ENCODE data around the gene CEACAM5. TPM values are rescaled to one million over a fixed set of nuclear protein-coding genes. Genes with fewer than 3 reads are reported as not detected.

Gene CEACAM5
- total RNA-seq, 4 donors from 2014 or later: 4.1 to 19.6 (median 14.0) TPM

- DNase-seq (ENCODE audit: low spot score in 2 of 2): no peak
- H3K4me1 ChIP-seq: no peaks in the 10 kb centered on the region
- no peak overlapping the region for H3K27ac ChIP-seq
- peaks cover 28% of the 10 kb centered on the region for H3K27me3 ChIP-seq
- H3K36me3 ChIP-seq: no peaks in the 10 kb centered on the region
- TF ChIP-seq POLR2A (IDR thresholded peaks at IDR 0.05): no peak
- no peak for TF ChIP-seq POLR2AphosphoS5 (IDR thresholded peaks at IDR 0.05)
- no peak for TF ChIP-seq CTCF (IDR thresholded peaks at IDR 0.05)
- TF ChIP-seq EP300 (IDR thresholded peaks at IDR 0.05): no peak
- WGBS: 95% methylated on average over 3 of the region's 3 CpGs
- H3K4me3 ChIP-seq: no peak overlapping the region
- H3K9me3 ChIP-seq: no peaks in the 10 kb centered on the region
Measured at GRCh38 chr19:41690801-41691065, 17.7 kb upstream of the CEACAM5 start.

DNA sequence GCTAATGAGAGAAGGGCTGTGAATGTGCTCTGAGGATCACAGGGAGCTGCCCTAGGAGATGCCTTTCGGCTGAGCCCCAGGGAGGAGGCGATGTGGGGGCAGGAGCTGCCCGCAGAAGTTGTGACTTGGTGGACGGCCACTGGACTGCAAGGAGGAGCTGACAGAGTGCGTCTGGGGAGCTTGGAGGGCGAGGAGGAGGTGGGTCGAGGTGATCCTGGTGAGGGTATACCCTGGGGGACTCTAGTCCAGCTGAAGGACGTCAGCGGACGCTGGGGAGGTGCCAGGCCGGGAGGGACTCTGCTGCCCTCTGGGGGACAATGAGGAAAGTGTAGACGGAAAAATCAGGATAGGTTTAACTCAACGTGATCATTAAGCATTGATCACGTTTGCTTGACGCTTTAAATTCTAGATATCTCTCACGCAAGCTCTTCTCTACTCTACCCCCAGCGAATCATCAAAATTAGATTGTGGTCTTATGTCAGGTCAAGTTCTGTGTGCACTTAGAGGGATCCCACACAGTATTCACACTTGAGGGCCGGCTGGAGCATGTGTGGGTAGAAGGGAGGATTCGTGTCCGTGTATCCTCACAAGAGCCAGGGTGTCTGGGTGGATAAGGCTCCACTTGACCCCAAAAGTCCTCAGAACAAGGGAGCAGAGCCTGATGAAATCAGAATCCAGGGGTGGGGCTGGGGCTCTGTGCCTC lies 17.0 kb upstream of the CEACAM5 start:
- WGBS: 27% methylated on average over 17 of the region's 20 CpGs
- no peaks in the 10 kb centered on the region for H3K36me3 ChIP-seq
- H3K4me1 ChIP-seq: no peaks in the 10 kb centered on the region
- H3K9me3 ChIP-seq: no peaks in the 10 kb centered on the region
- no peak for TF ChIP-seq POLR2A (IDR thresholded peaks at IDR 0.05)
- peak in 1 of 2 donors; percentile 28 for TF ChIP-seq CTCF (IDR thresholded peaks at IDR 0.05)
- DNase-seq (ENCODE audit: low spot score in 2 of 2): no peak
- no peak overlapping the region for H3K4me3 ChIP-seq
- H3K27me3 ChIP-seq: peaks cover 29% of the 10 kb centered on the region
- no peak overlapping the region for H3K27ac ChIP-seq

- WGBS: 86% methylated on average over 1 of the region's 1 CpG
- Histone ChIP-seq H3K27ac (no peak overlapping the region), H3K36me3 (no peaks in the 10 kb centered on the region), H3K4me1 (no peaks in the 10 kb centered on the region), H3K4me3 (no peak overlapping the region), H3K9me3 (no peaks in the 10 kb centered on the region), H3K27me3 (peaks cover 33% of the 10 kb centered on the region)
- DNase-seq (ENCODE audit: low spot score in 2 of 2): no peak
- TF ChIP-seq POLR2AphosphoS5 (IDR thresholded peaks at IDR 0.05): no peak
- no peak for TF ChIP-seq CTCF (IDR thresholded peaks at IDR 0.05)
- TF ChIP-seq POLR2A (IDR thresholded peaks at IDR 0.05): no peak
- TF ChIP-seq EP300 (IDR thresholded peaks at IDR 0.05): no peak
Measured at GRCh38 chr19:41694196-41694595, 14.2 kb upstream of the CEACAM5 start.

DNA sequence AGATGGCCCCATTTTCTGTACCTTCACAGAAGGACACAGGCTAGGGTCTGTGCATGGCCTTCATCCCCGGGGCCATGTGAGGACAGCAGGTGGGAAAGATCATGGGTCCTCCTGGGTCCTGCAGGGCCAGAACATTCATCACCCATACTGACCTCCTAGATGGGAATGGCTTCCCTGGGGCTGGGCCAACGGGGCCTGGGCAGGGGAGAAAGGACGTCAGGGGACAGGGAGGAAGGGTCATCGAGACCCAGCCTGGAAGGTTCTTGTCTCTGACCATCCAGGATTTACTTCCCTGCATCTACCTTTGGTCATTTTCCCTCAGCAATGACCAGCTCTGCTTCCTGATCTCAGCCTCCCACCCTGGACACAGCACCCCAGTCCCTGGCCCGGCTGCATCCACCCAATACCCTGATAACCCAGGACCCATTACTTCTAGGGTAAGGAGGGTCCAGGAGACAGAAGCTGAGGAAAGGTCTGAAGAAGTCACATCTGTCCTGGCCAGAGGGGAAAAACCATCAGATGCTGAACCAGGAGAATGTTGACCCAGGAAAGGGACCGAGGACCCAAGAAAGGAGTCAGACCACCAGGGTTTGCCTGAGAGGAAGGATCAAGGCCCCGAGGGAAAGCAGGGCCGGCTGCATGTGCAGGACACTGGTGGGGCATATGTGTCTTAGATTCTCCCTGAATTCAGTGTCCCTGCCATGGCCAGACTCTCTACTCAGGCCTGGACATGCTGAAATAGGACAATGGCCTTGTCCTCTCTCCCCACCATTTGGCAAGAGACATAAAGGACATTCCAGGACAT lies 13.4 kb upstream of the CEACAM5 start:
- TF ChIP-seq POLR2AphosphoS5 (IDR thresholded peaks at IDR 0.05) (no peak), EP300 (IDR thresholded peaks at IDR 0.05) (no peak), POLR2A (IDR thresholded peaks at IDR 0.05) (no peak), CTCF (IDR thresholded peaks at IDR 0.05) (no peak)
- WGBS: 82% methylated on average over 4 of the region's 8 CpGs
- H3K36me3 ChIP-seq: no peaks in the 10 kb centered on the region
- H3K9me3 ChIP-seq: no peaks in the 10 kb centered on the region
- H3K27me3 ChIP-seq: peaks cover 35% of the 10 kb centered on the region
- no peak overlapping the region for H3K27ac ChIP-seq
- H3K4me1 ChIP-seq: no peaks in the 10 kb centered on the region
- DNase-seq (ENCODE audit: low spot score in 2 of 2): no peak
- H3K4me3 ChIP-seq: no peak overlapping the region

DNA sequence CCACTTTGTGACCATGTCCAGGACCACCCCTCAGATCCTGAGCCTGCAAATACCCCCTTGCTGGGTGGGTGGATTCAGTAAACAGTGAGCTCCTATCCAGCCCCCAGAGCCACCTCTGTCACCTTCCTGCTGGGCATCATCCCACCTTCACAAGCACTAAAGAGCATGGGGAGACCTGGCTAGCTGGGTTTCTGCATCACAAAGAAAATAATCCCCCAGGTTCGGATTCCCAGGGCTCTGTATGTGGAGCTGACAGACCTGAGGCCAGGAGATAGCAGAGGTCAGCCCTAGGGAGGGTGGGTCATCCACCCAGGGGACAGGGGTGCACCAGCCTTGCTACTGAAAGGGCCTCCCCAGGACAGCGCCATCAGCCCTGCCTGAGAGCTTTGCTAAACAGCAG lies 12.7 kb upstream of the CEACAM5 start:
- TF ChIP-seq CTCF (IDR thresholded peaks at IDR 0.05): no peak
- no peak for TF ChIP-seq POLR2A (IDR thresholded peaks at IDR 0.05)
- no peak for TF ChIP-seq EP300 (IDR thresholded peaks at IDR 0.05)
- TF ChIP-seq POLR2AphosphoS5 (IDR thresholded peaks at IDR 0.05): no peak
- 100% methylated on average over 1 of the region's 2 CpGs for WGBS
- DNase-seq (ENCODE audit: low spot score in 2 of 2): no peak
- H3K4me3 ChIP-seq: no peak overlapping the region
- H3K9me3 ChIP-seq: no peaks in the 10 kb centered on the region
- H3K36me3 ChIP-seq: no peaks in the 10 kb centered on the region
- H3K27ac ChIP-seq: no peak overlapping the region
- peaks cover 33% of the 10 kb centered on the region for H3K27me3 ChIP-seq
- H3K4me1 ChIP-seq: no peaks in the 10 kb centered on the region
